ENCODE data around the gene NECAP2. TPM values are rescaled to one million over a fixed set of nuclear protein-coding genes. Genes with fewer than 3 reads are reported as not detected.
A peak's percentile ranks its signal among the peaks of the same experiment; 100 is the strongest.

The NECAP2 gene
- total and polyA plus RNA-seq, 10 donors, result 59.7 to 150 (median 117) TPM

GRCh38 chr1:16458831-16459230 is 18.3 kb downstream of the NECAP2 start:
- Histone ChIP-seq H3K4me1 (peaks cover 0 to 8% (median 3%) of the 10 kb centered on the region in 6 donors), H3K4me3 (no peak overlapping the region), H3K9me3 (no peaks in the 10 kb centered on the region), H3K36me3 (peaks cover 4 to 100% (median 84%) of the 10 kb centered on the region in 6 donors), H3K27ac (peak overlapping the region in 1 of 8 donors; percentile 7), H3K27me3 (replicated peaks in 1 of 7) (no peaks in the 10 kb centered on the region)
- intact Hi-C loops (cut with DNase I; ENCODE audit: low total_unique reads), result no loop called here
- TF ChIP-seq POLR2A (IDR thresholded peaks at IDR 0.05) (no peak), POLR2AphosphoS5 (IDR thresholded peaks at IDR 0.05) (no peak)
- TF ChIP-seq, protein P1, sequence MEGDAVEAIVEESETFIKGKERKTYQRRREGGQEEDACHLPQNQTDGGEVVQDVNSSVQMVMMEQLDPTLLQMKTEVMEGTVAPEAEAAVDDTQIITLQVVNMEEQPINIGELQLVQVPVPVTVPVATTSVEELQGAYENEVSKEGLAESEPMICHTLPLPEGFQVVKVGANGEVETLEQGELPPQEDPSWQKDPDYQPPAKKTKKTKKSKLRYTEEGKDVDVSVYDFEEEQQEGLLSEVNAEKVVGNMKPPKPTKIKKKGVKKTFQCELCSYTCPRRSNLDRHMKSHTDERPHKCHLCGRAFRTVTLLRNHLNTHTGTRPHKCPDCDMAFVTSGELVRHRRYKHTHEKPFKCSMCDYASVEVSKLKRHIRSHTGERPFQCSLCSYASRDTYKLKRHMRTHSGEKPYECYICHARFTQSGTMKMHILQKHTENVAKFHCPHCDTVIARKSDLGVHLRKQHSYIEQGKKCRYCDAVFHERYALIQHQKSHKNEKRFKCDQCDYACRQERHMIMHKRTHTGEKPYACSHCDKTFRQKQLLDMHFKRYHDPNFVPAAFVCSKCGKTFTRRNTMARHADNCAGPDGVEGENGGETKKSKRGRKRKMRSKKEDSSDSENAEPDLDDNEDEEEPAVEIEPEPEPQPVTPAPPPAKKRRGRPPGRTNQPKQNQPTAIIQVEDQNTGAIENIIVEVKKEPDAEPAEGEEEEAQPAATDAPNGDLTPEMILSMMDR (IDR thresholded peaks at IDR 0.05 in 8 of 11, conservative IDR thresholded peaks at IDR 0.05 in 3 of 11), result no peak
- peak; percentile 22 for DNase-seq
- 79 to 93% (median 86%) methylated on average over 6 of the region's 6 CpGs for WGBS, 5 donors

DNA sequence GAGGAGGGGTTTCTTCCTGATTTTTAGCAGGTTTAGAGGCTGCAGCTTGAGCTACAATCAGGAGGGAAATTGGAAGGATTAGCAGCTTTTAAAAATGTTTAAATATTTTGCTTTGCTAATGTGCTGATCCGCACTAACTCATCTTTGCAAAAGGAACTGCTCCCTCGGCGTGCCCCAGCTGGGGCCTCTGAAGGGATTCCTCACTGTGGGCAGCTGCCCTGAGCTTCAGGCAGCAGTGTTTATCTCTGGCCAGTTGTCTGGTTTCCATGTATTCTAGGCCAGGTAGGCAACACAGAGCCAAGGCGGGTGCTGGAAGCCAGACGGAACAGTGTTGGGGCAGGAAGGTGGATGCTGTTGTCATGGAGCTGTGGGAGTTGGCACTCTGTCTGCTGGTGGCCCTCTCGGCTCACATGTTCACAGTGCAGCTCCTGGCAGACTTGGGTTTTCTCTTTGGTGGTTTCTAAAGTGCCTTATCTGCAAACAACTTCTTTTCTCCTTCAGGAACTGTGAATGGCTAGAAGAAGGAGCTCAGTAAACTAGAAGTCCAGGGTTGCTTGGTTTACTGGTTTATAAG is 18.9 kb downstream of the NECAP2 start:
- H3K9me3 ChIP-seq, result no peaks in the 10 kb centered on the region
- 86 to 92% (median 91%) methylated on average over 5 to 6 of the region's 6 CpGs for WGBS, 5 donors
- H3K27ac ChIP-seq, result peak overlapping the region in 1 of 8 donors; percentile 7
- intact Hi-C loops (cut with DNase I; ENCODE audit: low total_unique reads), result no loop called here
- no peaks in the 10 kb centered on the region for H3K27me3 ChIP-seq (replicated peaks in 1 of 7)
- no peak overlapping the region for H3K4me3 ChIP-seq
- TF ChIP-seq, protein P1 (IDR thresholded peaks at IDR 0.05 in 8 of 11, conservative IDR thresholded peaks at IDR 0.05 in 3 of 11), result no peak
- peak; percentile 24 to 47 (median 28) for TF ChIP-seq POLR2AphosphoS5 (IDR thresholded peaks at IDR 0.05)
- DNase-seq, result peak; percentile 36
- peaks cover 0 to 8% (median 3%) of the 10 kb centered on the region in 6 donors for H3K4me1 ChIP-seq
- peaks cover 4 to 98% (median 83%) of the 10 kb centered on the region in 6 donors for H3K36me3 ChIP-seq

- WGBS, 5 donors, result 84 to 98% (median 94%) methylated on average over 3 of the region's 3 CpGs
Observed at GRCh38 chr1:16461681-16462080, 21.2 kb downstream of the NECAP2 start.

GRCh38 chr1:16462773-16463330 is 22.3 kb downstream of the NECAP2 start:
- intact Hi-C loops (cut with DNase I; ENCODE audit: low total_unique reads), result no loop called here
- WGBS, 5 donors, result 89 to 96% (median 94%) methylated on average over 7 of the region's 7 CpGs
- no peak overlapping the region for H3K4me3 ChIP-seq
- H3K36me3 ChIP-seq, result peaks cover 4 to 96% (median 56%) of the 10 kb centered on the region in 6 donors
- no peak for DNase-seq
- H3K27me3 ChIP-seq (replicated peaks in 1 of 7), result no peaks in the 10 kb centered on the region
- H3K9me3 ChIP-seq, result no peaks in the 10 kb centered on the region
- TF ChIP-seq POLR2AphosphoS5 (IDR thresholded peaks at IDR 0.05) (no peak), POLR2A (IDR thresholded peaks at IDR 0.05) (no peak)
- TF ChIP-seq, protein P1 (IDR thresholded peaks at IDR 0.05 in 8 of 11, conservative IDR thresholded peaks at IDR 0.05 in 3 of 11), result no peak
- no peaks in the 10 kb centered on the region for H3K4me1 ChIP-seq
- H3K27ac ChIP-seq, result no peak overlapping the region

More at GRCh38 chr1:16461681-16462080, 21.2 kb downstream of the NECAP2 start:
- no peak overlapping the region for H3K4me3 ChIP-seq
- H3K9me3 ChIP-seq, result no peaks in the 10 kb centered on the region
- no peaks in the 10 kb centered on the region for H3K27me3 ChIP-seq (replicated peaks in 1 of 7)
- DNase-seq, result peak; percentile 25
- no peak overlapping the region for H3K27ac ChIP-seq
- H3K36me3 ChIP-seq, result peaks cover 4 to 96% (median 65%) of the 10 kb centered on the region in 6 donors
- TF ChIP-seq POLR2A (IDR thresholded peaks at IDR 0.05), result no peak
- TF ChIP-seq POLR2AphosphoS5 (IDR thresholded peaks at IDR 0.05), result no peak
- TF ChIP-seq, protein P1 (IDR thresholded peaks at IDR 0.05 in 8 of 11, conservative IDR thresholded peaks at IDR 0.05 in 3 of 11), result no peak
- intact Hi-C loops (cut with DNase I; ENCODE audit: low total_unique reads), result no loop called here
- peaks cover 0 to 6% (median 1%) of the 10 kb centered on the region in 6 donors for H3K4me1 ChIP-seq
